Activated T-helper 1 cell treated with Interleukin-2 at 50 U/mL for 16 hours (primary cell): ENCODE data around the gene SYNGAP1.

Source experiments
- DNase-seq: peaks from one replicate; pipeline ENCODE4 v3.0.0-alpha.2; 2020; ENCODE audit warnings: low read depth

Gene SYNGAP1

GRCh38 chr6:33404884-33405283 is 15.0 kb upstream of the SYNGAP1 start:
- DNase-seq, result no peak

GRCh38 chr6:33405386-33405940 is 14.4 kb upstream of the SYNGAP1 start:
- no peak for DNase-seq

GRCh38 chr6:33406126-33406525 is 13.7 kb upstream of the SYNGAP1 start:
- no peak for DNase-seq

- no peak for DNase-seq
These were observed 12.6 kb upstream of the SYNGAP1 start for GRCh38 chr6:33407132-33407718.

- DNase-seq, result peak; percentile 98
These were observed 9.7 kb upstream of the SYNGAP1 start for GRCh38 chr6:33410050-33410710.

- DNase-seq, result no peak
These were observed 8.9 kb upstream of the SYNGAP1 start, which contains the start of gene PHF1 for GRCh38 chr6:33410711-33411631. TSS of gene PHF1 (plus strand) at chr6:33411014. CDS start at chr6:33412264, 1,250 bp downstream.

GRCh38 chr6:33411632-33412005 is 8.2 kb upstream of the SYNGAP1 start:
- DNase-seq, result no peak

- DNase-seq, result no peak
These were observed 7.5 kb upstream of the SYNGAP1 start for GRCh38 chr6:33412140-33413009.

- DNase-seq, result no peak
These were observed 6.4 kb upstream of the SYNGAP1 start for GRCh38 chr6:33413241-33414120.

GRCh38 chr6:33414592-33415271 is 5.1 kb upstream of the SYNGAP1 start:
- no peak for DNase-seq

GRCh38 chr6:33415831-33416230 is 4.0 kb upstream of the SYNGAP1 start:
- DNase-seq, result no peak

GRCh38 chr6:33416386-33417127 is 3.3 kb upstream of the SYNGAP1 start:
- DNase-seq, result no peak

GRCh38 chr6:33417128-33417902 is 2.5 kb upstream of the SYNGAP1 start:
- DNase-seq, result no peak

GRCh38 chr6:33417903-33418689 is 1.8 kb upstream of the SYNGAP1 start, which contains the start of gene CUTA:
TSS of gene CUTA (minus strand) at chr6:33418107. CDS start at chr6:33418000, 107 bp downstream.
- DNase-seq, result peak; percentile 98

GRCh38 chr6:33418690-33419291 is 1.1 kb upstream of the SYNGAP1 start:
- DNase-seq, result no peak

GRCh38 chr6:33420491-33421343 is 852 bp downstream of the SYNGAP1 start:
- DNase-seq, result no peak
